Activated naive CD8-positive, alpha-beta T cell treated with anti-CD3 and anti-CD28 coated beads, Interleukin-2, amount 10 ng/mL, durations not matched to agents 7 days and 5 days (primary cell): Measurements from ENCODE around the gene KIAA1217. TPM values are rescaled to one million over a fixed set of nuclear protein-coding genes. Genes with fewer than 3 reads are reported as not detected.

Experiments
- ATAC-seq: fragments of 150-1000 bp; cut with Tn5 transposase; one replicate; pipeline ENCODE4 v1.10.0; 2021; ENCODE audit warnings: low read depth, moderate library complexity
- POLR2A ChIA-PET: fragments of 350-600 bp; sonication (Branson Sonifier 250); formaldehyde crosslinking; loops from one replicate; lab custom pipeline; 2021; ENCODE audit warnings: antibody characterized with exemption; lab: Charles Lee
- DNase-seq: peaks from one replicate; pipeline ENCODE4 v3.0.0; 2021
- H3K27ac Mint-ChIP-seq: one replicate; pipeline ENCODE4 v1.8.0; 2022; ENCODE audit warnings: mild to moderate bottlenecking, mixed read lengths
- H3K27me3 Mint-ChIP-seq: one replicate; pipeline ENCODE4 v1.8.0; 2022; ENCODE audit warnings: mild to moderate bottlenecking, moderate library complexity, mixed read lengths
- H3K36me3 Mint-ChIP-seq: one replicate; pipeline ENCODE4 v1.8.0; 2021; ENCODE audit warnings: mild to moderate bottlenecking, mixed read lengths
- H3K4me1 Mint-ChIP-seq: one replicate; pipeline ENCODE4 v1.8.0; 2021; ENCODE audit warnings: mixed read lengths
- H3K4me3 Mint-ChIP-seq: one replicate; pipeline ENCODE4 v1.8.0; 2022; ENCODE audit warnings: mild to moderate bottlenecking, moderate library complexity, mixed read lengths
- H3K9me3 Mint-ChIP-seq: one replicate; pipeline ENCODE4 v1.8.0; 2021; ENCODE audit warnings: mixed read lengths
- total RNA-seq, 2 experiments: library from RNA; stranded (reverse); gene quantifications; one replicate each; pipeline ENCODE4 v1.2.3, GENCODE V29; 2021

KIAA1217 gene
- total RNA-seq, 2 experiments from 2014 or later = 0.06 TPM; not detected in 1

DNA sequence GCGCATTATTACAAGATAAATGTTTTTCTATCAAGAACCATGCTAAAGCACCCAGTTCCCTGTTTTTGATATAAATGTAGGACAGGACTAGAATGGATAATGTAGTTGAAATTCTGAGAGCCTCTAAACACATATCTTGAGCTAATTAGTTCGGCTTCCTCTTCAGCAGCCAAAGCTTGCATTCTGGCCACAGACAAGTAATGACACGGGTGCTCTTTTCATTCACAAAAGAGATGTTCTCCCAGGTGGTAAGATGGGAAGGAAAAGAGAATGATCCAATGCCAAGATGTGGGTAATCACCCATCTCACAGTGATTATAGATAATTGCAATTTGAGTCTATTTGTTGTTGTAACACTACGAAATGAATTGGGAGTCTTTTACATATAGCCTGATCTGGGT, 246.5 kb downstream of the KIAA1217 start:
- peaks cover 22% of the 10 kb centered on the region for H3K27me3 Mint-ChIP-seq
- POLR2A ChIA-PET = no interaction called here
- H3K4me1 Mint-ChIP-seq = peaks cover 7% of the 10 kb centered on the region
- DNase-seq (no peak), ATAC-seq (no peak)
- H3K9me3 Mint-ChIP-seq = no peaks in the 10 kb centered on the region
- no peak overlapping the region for H3K27ac Mint-ChIP-seq
- no peak overlapping the region for H3K4me3 Mint-ChIP-seq
- H3K36me3 Mint-ChIP-seq = no peaks in the 10 kb centered on the region

DNA sequence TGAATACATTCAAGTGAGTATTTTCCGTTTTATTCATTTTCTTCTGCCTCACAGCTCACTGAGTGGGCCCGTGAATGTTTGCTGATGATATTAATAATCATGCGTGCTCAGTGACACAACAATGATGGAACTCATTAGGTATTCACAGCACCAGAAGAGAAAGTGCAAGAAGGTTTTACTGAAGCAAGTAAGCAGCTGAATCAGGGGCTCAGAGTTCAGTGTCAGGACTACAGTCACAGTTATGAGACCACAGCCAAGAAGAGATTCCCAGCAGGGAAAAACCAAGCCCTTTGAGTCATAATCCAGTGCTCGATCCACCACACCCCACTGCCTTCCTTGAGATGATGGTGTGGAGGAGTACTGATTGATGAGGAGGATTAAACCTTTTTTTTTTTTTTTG, 247.4 kb downstream of the KIAA1217 start:
- Mint-ChIP-seq H3K27ac (no peak overlapping the region), H3K27me3 (peaks cover 25% of the 10 kb centered on the region), H3K4me3 (no peak overlapping the region), H3K4me1 (peaks cover 7% of the 10 kb centered on the region), H3K9me3 (no peaks in the 10 kb centered on the region), H3K36me3 (no peaks in the 10 kb centered on the region)
- POLR2A ChIA-PET = no interaction called here
- DNase-seq = no peak
- no peak for ATAC-seq

DNA sequence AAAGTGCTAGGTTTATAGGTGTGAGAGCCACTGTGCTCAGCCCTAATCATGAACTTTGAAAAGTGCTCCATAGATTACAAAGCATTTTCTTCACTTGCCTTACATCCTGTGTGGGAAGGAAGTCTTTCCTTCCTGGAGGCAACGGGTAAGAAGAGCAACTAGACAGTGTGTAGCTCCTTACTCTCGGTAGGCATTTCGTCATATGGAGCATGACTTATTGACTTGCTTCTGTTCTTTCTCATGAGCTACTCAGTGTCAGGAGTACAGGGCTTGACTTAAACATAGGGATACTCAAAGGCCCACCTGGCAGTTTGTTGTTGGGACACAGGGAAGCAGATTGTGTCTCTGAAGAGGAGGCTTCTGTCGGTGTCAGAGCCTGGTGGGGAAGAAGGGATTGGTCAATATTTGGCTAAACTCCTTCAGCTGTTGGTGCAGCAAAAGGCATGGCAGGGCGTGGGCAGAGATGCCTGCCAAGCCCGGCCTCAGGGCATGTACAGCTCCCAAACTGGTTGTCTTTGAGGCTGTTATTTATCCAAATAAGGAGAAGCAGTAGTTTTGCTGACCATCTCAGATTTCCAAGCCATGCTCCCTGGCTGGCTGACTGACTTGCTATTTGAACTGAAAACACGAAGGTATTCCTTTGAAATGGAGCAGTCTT, 248.9 kb downstream of the KIAA1217 start:
- peaks cover 20% of the 10 kb centered on the region for H3K27me3 Mint-ChIP-seq
- POLR2A ChIA-PET = no interaction called here
- H3K9me3 Mint-ChIP-seq = no peaks in the 10 kb centered on the region
- H3K27ac Mint-ChIP-seq = no peak overlapping the region
- no peak for DNase-seq
- no peak overlapping the region for H3K4me3 Mint-ChIP-seq
- no peak for ATAC-seq
- peaks cover 2% of the 10 kb centered on the region for H3K4me1 Mint-ChIP-seq
- no peaks in the 10 kb centered on the region for H3K36me3 Mint-ChIP-seq

DNA sequence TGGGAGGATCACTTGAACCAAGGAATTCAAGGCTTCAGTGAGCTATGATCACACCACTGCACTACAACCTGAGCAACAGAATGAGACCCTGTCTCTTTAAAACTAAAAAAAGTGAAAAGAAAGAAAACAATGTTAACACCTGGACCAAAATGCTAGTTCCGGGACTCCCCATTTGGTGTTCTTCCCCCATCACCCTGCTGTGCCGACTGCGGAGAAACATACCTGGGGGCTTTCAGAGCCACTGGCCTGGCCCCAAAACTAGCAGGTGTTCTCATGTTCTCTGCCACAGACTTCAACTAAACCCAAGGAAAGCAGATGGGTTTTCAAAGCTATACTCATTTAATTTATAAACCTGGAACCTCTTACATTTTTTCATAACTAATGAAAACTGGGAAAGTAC, 250.9 kb downstream of the KIAA1217 start:
- ATAC-seq = no peak
- Mint-ChIP-seq H3K36me3 (no peaks in the 10 kb centered on the region), H3K4me1 (peaks cover 13% of the 10 kb centered on the region), H3K4me3 (no peak overlapping the region), H3K9me3 (peaks cover 1% of the 10 kb centered on the region), H3K27me3 (peaks cover 10% of the 10 kb centered on the region), H3K27ac (no peak overlapping the region)
- POLR2A ChIA-PET = no interaction called here
- no peak for DNase-seq

DNA sequence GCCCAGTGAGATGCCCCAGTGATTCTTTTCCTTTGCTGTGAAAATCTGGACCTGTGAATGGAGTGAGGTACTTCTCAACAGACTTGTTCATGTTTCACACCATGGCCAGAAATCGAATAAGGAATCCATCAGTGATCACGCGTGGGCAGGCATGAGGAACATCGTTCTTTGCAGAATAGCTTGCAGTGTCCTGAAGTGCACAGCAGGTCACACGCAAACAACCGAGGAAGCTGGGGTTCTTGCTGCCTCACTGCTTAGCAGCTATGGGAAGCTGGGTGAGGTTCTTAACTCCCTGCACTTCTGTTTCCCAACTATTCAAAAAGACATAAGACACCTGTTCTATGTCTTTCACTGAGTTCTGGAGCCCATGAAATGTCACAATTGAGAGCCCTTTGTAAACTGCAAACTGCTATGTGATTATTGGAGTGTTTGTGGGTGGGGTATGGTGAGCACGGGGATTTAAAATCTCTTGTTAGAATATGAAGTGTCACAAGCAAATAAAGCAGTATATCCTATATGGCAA, 253.4 kb downstream of the KIAA1217 start:
- DNase-seq (no peak), ATAC-seq (no peak)
- Mint-ChIP-seq H3K36me3 (no peaks in the 10 kb centered on the region), H3K4me1 (peaks cover 21% of the 10 kb centered on the region), H3K9me3 (peaks cover 1% of the 10 kb centered on the region), H3K27me3 (peaks cover 5% of the 10 kb centered on the region), H3K27ac (no peak overlapping the region), H3K4me3 (no peak overlapping the region)
- POLR2A ChIA-PET = no interaction called here

DNA sequence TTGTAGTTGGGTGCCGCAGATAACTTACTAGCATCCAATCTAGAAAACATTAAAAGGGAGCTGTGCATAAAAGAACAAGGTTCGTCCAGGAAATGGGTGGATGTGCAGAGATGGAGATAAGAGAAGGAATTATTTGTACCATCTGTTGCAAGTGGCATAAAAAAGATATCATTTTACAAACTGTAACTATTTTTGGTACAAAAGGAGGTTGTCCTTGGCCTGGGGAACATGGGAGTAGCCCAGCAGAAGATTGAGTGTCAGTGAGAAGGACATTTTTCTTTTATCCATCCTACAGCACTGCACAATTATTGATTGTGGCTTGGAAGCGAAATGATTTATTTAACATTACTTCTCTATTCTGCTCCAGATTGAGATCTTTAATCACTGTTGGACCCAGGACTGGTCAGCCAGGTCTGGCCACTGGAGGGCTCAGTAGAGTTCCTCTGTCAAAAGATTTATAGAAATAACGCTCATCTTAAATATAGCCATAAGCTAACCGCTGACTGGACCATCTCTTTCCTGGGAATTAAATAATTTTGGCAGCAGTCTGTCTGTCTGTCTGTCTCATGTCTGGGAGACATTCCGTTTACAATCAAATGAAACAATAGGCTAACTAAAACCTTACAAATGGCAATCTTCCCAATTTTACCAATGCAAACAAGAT, 254.1 kb downstream of the KIAA1217 start:
- Mint-ChIP-seq H3K27me3 (peaks cover 5% of the 10 kb centered on the region), H3K36me3 (no peaks in the 10 kb centered on the region), H3K4me1 (peaks cover 21% of the 10 kb centered on the region), H3K9me3 (peaks cover 1% of the 10 kb centered on the region), H3K4me3 (no peak overlapping the region), H3K27ac (no peak overlapping the region)
- POLR2A ChIA-PET = no interaction called here
- DNase-seq = no peak
- no peak for ATAC-seq

DNA sequence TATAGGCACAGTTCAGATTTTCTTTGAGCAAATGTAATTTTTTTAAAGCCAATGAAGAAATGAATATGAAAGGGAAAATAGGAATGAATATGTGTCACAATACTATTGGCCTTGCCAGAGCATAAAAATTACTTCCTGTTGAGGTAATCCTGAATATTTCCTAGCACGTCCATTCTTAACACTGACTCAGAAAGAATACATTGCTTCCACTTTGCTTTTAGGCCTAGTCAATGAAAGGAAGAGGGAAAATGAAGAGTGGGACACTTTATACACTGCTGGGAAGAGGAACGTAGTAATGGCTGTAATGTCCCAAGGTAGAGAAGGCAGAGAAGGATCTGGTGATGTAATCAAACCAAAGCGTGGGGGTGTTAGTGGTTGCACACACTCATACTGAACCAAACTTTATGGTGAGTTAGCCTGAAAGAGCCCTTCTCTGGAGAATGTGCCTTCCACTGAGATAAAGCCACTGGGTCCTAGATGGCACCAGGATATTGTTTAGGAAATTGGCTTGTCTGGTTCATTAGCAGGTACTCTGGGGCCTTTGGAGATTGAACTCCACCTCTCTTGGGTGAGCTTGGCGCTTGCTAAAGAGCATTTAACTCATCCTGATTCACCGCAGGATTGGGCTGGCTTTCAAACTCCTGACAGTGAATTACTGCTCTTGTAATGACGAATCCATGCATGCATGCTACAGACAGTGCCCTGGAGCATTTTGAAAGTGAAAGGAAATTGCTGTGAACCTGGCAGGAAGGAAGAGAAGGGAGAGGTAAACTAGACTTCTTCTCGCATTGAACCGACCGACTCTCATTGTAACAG, 254.9 kb downstream of the KIAA1217 start:
- DNase-seq (no peak), ATAC-seq (peak; percentile 56)
- Mint-ChIP-seq H3K9me3 (peaks cover 1% of the 10 kb centered on the region), H3K4me3 (peak overlapping the region; percentile 16), H3K36me3 (no peaks in the 10 kb centered on the region), H3K27ac (peak overlapping the region; percentile 73), H3K4me1 (peaks cover 21% of the 10 kb centered on the region), H3K27me3 (peaks cover 5% of the 10 kb centered on the region)
- POLR2A ChIA-PET = no interaction called here

DNA sequence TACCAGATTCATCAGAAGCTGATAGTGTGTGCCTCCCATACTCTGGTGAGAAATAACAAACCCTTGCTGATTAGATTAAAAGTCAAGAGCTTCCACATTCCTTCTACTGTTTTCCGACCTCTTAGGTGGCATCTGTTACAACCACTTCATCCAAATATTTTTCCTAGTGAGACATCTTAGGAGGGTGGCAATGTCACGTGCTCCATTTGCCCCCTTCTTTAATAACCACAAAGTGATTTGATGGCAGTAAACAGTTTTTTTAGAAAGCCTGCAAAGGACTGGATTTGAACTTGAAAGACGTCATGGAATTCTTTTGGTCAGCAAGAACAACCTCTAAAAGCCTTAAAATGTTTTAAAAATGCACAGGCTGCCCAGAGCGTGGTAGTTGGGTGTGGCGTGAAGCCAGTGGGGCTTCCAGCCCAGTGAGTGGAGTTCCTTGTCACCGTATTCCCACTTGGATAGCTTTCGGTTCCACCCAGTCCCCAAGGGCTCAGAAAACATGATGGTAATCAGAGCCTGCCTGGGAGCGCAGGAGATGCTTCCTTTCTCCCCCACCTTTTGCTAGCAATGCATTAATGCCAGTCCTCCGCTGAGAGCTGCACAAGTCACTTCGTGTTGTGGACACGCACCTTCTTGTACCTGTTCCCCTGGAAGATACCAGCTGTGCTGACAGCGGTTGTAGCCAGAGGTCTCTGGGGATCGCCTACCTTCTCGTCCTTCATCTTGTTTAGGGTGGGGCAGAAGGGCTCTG, 256.4 kb downstream of the KIAA1217 start:
- H3K36me3 Mint-ChIP-seq = no peaks in the 10 kb centered on the region
- ATAC-seq (no peak), DNase-seq (no peak)
- peaks cover 1% of the 10 kb centered on the region for H3K9me3 Mint-ChIP-seq
- peaks cover 6% of the 10 kb centered on the region for H3K27me3 Mint-ChIP-seq
- POLR2A ChIA-PET = no interaction called here
- peak overlapping the region; percentile 24 for H3K27ac Mint-ChIP-seq
- peaks cover 21% of the 10 kb centered on the region for H3K4me1 Mint-ChIP-seq
- H3K4me3 Mint-ChIP-seq = peak overlapping the region; percentile 26

DNA sequence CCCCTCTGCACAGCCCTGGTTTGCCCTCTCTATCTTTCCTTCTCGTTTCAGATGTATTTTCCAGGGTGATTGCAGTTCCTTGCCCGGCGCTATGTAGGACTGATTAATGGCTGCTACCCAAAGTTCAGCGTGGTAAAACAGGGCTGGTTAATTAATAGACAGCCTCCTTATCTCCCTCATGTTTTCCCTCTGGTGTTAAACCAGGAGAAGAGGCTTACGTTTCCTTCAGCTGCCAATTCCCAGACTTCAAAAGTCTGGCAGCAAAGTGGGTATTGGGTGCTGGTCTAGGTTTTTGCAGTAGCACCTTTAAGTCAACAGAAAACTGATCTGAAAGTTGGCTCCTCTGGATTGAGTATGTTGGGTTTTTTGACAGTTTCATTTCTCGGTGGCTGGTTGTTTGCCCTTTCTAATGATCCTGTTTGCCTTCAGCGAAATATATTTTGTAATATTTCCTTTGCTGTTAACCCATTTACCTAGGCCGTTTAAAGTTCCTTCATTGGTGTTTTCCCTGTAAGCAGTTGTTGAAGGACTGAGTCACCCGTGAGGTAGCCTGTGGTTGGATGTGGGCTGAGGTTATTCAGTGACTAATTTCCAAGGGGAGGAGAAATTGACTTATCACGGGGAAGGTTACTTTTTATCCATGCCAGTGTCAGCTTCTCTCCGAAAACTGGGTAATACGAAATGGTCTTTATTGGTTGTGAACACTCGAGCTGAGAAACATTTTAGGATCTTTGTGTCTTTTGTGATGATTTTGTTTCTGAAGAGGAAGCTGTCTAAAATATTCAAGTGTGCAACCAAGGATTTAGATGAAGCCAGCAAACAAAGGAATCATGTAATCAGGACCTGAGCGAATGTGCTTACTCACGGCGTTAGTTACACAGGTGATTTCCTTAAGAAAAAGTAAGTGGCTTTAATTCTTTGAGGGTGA, 257.2 kb downstream of the KIAA1217 start:
- H3K27me3 Mint-ChIP-seq = peaks cover 8% of the 10 kb centered on the region
- H3K36me3 Mint-ChIP-seq = no peaks in the 10 kb centered on the region
- peak overlapping the region; percentile 26 for H3K4me3 Mint-ChIP-seq
- H3K27ac Mint-ChIP-seq = peak overlapping the region; percentile 24
- peaks cover 1% of the 10 kb centered on the region for H3K9me3 Mint-ChIP-seq
- POLR2A ChIA-PET = no interaction called here
- H3K4me1 Mint-ChIP-seq = peaks cover 21% of the 10 kb centered on the region
- DNase-seq (no peak), ATAC-seq (peak; percentile 48)

DNA sequence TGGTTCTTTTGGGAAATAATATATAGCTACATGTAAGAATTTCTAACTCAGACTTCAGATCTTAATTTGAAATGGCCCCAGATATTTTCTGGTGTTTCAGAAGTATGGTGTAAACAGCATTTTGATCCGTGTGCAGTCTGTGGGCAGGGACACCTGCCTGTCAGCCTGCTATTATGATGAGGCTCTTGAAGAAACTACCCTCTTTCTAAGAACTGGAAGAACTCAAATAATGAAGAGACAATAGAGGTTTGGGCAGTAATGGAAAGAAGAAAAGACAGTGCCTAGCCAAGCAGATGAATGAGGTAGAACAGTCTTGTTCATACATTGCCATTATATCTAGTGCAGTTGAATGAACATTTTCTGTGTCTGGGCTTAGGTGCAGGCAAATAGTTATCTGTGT, 258.2 kb downstream of the KIAA1217 start:
- POLR2A ChIA-PET = no interaction called here
- Mint-ChIP-seq H3K4me1 (peaks cover 21% of the 10 kb centered on the region), H3K4me3 (no peak overlapping the region)

DNA sequence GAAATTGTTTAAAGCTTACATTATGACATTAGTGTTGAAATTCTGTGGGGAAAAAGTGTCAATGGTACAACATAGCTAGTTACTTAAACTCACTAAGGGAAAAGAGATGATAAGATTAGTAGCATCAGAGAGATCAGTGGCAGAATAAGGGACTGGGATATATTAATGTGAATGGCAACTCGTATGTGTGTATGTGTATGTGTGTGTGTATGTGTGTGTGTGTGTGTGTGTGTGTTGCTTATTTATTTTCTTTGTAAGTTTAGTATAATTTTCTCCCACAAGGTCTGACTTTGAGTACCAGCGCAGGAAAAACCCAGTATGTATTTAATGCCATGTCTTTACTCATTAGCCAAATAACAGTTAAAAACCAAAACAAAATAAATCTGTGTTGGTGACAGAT, 258.7 kb downstream of the KIAA1217 start:
- POLR2A ChIA-PET = no interaction called here
- no peaks in the 10 kb centered on the region for H3K36me3 Mint-ChIP-seq
- peaks cover 7% of the 10 kb centered on the region for H3K27me3 Mint-ChIP-seq
- DNase-seq (no peak), ATAC-seq (no peak)
- H3K9me3 Mint-ChIP-seq = peaks cover 1% of the 10 kb centered on the region
- no peak overlapping the region for H3K4me3 Mint-ChIP-seq
- peaks cover 20% of the 10 kb centered on the region for H3K4me1 Mint-ChIP-seq
- no peak overlapping the region for H3K27ac Mint-ChIP-seq

More for the DNA sequence above, 258.2 kb downstream of the KIAA1217 start:
- Mint-ChIP-seq H3K27ac (no peak overlapping the region), H3K27me3 (peaks cover 7% of the 10 kb centered on the region), H3K36me3 (no peaks in the 10 kb centered on the region), H3K9me3 (peaks cover 1% of the 10 kb centered on the region)
- DNase-seq = no peak
- no peak for ATAC-seq

DNA sequence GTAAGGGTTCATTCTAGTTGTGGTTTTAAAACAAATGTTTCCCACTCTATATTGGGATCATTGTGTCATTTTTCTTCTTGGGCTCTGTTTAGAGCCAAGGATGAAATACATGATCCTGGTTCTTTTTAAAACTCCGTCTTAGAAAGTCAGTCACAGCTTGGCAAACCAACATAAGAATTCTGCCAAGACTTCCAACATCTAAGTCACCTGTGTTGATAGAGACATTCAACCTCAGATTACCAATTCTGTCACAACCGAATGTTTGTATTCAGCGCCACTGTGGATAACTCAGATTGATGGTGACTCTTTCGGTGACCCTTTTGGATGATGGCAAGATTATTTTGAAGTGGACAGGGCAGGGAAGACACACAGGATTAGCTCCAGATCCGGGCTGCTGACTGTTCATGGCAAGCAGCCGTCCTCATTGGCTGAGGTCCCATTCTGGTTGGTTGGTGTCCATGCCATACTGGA, 259.4 kb downstream of the KIAA1217 start:
- no peak for ATAC-seq
- H3K4me1 Mint-ChIP-seq = peaks cover 19% of the 10 kb centered on the region
- H3K27me3 Mint-ChIP-seq = peaks cover 7% of the 10 kb centered on the region
- no peak overlapping the region for H3K4me3 Mint-ChIP-seq
- POLR2A ChIA-PET = no interaction called here
- no peak for DNase-seq
- peaks cover 3% of the 10 kb centered on the region for H3K9me3 Mint-ChIP-seq
- H3K27ac Mint-ChIP-seq = no peak overlapping the region
- H3K36me3 Mint-ChIP-seq = no peaks in the 10 kb centered on the region
